LNCAP (cell line): ENCODE measurements around the gene DCDC2C.

Experiments used
- CTCF ChIP-seq: fragments of 450-650 bp; IDR thresholded peaks from 2 replicates; pipeline ENCODE4 v1.5.1; 2017; ENCODE audit warnings: mild to moderate bottlenecking

DCDC2C gene

DNA sequence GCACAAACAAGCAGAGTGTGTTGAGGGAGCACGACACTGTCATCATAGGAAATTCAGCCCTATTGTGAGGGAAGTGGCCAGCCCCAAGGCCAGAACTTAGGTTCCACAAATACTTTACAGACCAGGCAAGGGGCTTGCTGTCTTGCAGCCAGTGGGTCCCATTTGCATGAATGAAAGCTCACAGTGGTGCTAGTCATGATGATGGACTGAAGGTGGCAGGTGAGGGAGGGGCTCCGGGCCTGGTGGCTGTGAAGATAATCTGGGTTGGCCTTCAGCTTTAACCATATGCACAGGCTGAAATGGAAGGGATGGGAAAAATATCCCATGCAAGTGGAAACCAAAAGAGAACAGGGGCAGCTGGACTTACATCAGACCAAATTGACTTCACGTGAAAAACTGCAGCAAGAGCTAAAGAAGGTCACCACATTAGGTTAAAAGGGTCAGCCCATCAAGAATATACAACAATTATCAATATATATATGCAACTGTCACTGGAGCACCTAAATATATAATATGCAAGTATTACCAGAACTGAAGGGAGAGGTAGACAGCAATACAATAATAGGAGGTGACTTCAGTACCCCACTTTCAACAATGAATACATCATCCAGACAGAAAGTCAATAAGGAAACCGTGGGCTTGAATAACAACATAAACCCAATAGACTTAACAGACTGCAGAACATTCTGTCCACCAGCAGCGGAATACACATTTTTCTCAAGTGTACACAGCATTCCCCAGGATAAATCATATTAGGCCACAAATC is 39.6 kb downstream of the DCDC2C start:
- no peak for TF ChIP-seq CTCF

DNA sequence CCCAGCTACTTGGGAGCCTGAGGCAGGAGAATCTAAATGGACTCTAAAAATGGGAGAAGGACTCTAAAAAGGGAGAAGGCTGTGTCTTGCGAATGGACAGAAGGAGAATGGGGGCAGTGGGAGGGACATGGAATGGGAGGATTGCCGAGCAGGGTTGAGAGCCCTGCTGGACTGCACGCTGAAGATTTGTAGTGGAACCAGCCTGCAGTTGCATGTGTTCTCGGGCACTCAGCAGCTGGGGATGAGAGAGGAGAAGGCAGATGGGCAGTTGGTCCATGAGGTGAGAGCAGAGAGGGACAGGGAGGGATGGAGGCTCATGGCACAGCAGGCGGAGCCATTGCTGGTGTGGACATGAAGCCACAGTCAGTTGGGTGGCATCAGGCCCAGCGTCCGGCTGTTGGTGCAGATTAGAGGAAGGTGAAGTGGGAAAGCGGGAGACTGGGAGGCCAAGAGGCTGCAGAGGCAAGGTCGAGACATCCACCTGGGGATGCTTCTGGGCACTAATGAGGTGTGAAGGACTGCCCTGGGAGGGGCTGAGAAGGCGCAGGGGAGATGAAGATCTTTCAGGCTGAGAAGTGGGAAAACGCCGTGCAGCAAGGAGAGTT is 40.7 kb downstream of the DCDC2C start:
- no peak for TF ChIP-seq CTCF

GRCh38 chr2:3745920-3746319 is 42.5 kb downstream of the DCDC2C start:
- no peak for TF ChIP-seq CTCF

DNA sequence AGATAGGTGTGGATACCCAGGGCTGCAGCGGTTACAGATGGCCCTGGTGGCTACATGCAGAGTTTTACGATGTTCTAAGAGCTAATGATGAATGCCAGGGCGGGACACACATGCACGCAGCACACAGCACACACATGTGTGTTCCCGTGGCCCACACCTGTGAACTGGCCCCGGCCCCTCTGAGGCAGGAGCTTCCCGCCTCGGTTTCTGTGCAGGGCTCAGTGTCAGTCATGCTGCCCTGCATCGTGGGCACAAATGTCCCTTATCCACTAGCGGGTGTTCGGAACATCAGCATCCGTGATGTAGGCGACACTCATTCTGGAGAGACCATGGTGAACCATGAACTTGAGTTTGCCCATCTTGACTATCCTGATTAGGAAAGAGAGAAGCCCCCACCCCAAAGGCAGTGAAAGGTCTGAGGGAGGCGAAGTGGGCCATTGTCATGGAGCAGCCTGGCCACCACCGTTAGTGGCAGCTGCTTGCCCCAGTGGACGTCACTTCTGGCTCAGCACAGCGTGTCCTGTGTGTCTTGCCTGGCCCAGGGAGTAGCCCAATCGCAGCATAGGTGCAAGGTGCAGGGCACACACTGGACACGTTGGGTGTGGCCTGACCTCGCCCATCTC is 43.8 kb downstream of the DCDC2C start:
- no peak for TF ChIP-seq CTCF

GRCh38 chr2:3747826-3748225 is 44.5 kb downstream of the DCDC2C start:
- no peak for TF ChIP-seq CTCF

DNA sequence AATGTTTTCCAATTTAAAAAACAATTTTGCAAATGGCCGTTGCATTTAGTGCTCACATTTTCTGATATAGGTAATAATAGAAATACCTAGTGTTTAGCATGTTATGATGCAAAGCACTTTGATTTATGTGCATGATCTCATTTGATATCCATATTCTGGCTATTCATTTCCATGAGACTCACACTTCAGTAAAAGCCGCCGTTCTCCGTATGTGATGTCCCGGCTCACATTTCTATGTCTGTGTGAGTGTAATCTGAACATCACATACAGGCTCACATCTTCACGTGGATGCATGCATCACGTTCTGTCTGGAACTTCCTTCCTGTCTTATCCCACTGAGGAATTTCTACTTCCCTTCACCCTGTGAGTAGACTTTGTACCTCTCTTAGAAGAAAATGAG is 45.8 kb downstream of the DCDC2C start:
- TF ChIP-seq CTCF = no peak

DNA sequence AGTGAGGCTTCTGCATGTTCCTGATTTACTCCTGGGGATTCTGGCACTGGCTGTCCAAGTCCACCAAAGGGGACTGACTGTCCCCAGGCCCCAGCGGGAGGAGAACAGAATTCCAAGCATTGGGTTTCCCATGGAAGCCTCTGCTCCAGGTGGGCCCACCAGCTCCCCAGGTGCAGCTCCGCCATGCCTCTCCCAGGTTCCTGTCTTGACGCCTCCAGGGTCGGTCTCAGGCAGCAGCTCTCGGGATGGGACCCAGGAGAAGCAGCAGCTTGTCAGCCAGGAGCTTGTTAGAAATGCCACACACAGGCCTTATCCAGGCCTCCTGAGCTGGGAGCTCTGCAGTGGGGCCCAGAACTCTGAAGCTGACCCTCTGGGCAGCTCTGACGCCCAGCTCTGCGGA is 47.9 kb downstream of the DCDC2C start:
- TF ChIP-seq CTCF = no peak
